ENCODE data around the gene IQSEC3.
"Not testable (repeated sequence)": the region's sequence is repeated elsewhere in the genome, so short reads cannot be mapped to it uniquely, and the experiment has no call there.

The IQSEC3 gene

DNA sequence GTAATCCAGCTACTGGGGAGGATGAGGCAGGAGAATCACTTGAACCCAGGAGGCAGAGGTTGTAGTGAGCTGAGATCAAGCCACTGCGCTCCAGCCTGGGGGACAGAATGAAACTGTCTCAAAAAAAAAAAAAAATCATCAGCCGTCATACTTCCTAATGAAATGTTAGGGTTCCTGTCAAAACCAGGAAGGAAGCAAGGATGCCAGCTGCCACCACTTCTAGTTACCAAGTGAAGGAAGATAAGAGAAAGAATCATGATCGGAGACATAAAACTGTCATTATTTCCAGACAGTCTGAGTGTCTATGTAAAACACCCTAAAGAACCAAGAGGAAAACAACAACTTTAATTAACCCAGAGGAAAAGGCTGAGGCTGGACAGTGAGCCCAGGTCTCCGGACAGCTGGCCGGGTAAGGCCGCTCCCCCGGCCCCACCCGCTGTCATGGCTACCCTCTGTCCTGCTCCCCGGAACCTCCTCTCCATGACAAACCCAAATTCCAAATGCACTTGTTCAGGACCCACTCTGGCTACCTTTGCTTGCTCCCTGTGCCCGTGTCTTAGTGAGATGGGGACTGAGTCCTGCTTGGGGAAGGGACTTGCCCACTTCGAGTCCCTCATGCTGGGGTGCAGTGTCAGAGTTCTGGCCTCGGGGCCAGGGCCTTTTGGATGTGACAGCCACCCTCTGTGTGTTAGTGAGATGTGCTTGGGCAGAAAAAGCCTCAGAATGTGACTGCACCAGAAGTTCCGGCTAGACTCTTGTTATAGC, 118.4 kb downstream of the IQSEC3 start:
- DNase-seq = no peak

DNA sequence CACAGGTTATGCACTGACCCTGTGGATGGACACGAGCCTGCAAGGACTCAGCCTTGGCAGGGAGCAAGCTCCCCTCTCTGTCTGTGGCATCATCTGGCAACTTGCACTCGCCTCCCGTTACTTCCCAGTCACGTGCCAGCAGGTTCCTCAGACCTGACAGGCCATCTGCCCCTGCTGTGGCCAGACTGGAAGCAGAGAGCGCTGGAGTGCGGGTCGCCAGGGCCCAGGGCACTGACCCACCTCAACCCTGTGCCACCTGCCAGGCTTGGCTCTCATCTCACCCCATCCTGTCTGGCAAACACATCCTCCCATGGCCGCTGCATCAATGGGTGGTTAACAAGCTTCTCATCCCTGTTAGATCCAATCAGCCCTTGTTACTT, 119.0 kb downstream of the IQSEC3 start:
- no peak for DNase-seq

DNA sequence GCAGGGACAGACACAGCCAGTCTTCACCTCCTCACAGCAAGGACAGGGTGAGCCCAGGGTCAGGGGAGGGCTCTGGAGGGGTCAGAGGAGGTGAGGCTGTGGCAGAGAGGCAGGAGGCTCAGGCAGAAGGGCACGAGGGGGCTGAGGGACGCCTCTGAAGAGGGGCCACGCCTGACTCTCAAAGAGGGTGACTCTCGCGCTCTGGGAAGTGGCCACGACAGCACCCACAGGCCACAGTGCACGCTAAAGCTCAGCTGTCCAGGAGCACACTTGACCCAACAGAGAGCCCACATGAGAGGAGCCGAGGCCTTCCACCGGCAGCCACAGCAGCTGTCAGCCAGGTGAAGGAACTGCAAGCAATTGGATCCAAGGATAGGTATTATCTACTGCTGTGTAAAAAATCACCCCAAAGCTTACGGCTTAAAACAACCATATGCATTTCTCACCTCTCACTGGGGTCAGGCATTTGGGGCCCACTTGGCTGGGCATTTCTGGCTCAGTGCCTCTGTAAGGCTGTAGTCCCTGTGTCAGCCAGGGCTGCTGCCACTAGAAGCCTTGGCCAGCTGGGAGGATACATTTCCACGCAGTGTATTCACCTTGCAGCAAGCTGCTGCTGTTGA, 119.5 kb downstream of the IQSEC3 start:
- DNase-seq = no peak

DNA sequence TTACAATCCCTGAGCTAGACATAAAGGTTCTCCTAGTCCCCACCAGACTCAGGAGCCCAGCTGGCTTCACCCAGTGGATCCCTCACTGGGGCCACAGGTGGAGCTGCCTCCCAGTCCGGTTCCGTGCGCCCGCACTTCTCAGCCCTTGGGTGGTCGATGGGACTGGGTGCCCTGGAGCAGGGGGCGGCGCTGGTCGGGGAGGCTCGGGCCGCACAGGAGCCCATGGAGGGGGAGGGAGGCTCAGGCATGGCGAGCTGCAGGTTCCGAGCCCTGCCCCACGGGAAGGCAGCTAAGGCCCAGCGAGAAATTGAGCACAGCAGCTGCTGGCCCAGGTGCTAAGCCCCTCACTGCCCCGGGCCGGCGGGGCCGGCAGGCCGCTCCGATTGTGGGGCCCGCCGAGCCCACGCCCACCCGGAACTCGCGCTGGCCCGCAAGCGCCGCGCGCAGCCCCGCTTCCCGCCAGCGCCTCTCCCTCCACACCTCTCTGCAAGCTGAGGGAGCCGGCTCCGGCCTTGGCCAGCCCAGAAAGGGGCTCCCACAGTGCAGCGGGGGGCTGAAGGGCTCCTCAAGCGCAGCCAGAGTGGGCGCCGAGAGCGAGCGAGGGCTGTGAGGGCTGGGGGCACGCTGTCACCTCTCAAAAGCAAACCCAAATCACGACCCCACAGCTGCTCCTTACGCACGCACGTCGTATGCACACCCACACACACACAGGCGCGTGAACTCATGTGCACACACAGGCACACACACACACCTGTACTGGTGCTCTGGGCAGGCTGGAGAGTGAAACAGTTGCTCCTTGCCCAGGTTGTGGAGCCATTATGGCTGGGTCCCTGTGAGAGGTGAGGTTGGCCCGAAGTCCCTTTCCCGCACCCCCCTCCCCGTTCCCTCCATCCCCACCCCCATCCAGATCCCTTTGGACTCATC, 121.7 kb downstream of the IQSEC3 start:
- DNase-seq = not testable (repeated sequence)

DNA sequence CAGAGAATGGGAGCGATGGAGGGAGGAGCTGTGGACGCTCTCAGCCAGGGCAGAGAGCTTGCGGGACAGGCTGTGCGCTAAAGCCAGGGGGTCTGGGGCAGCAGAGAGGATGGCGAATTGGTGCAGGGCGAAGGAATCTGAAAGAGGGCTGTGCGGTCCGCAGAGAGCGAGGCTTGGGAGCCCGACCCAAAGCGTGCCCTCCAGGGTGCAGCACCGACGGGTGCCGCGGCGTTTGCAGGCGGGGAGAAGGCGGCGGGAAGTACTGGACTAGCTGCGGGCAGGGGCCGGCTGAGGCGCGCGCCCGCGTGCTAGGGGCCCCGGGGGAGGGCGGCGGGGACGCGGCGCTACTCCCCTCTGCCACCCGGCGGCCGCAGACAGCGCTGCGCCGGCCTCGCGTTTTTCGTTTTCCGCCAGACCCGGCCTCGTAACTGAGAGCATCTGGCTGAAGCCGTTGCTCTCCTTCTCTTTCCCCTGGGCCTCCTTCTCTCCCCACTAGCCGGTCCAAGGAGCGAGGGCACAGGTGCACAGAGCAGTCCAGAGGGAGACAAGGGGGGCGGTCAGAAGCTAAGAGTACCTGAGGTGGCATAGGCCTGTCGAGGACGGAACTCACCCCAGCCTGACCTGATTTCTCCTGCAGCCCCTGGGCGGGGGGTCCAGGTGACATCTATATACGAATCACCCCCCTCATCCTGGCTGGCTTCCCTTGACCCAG, 122.5 kb downstream of the IQSEC3 start:
- no peak for DNase-seq

DNA sequence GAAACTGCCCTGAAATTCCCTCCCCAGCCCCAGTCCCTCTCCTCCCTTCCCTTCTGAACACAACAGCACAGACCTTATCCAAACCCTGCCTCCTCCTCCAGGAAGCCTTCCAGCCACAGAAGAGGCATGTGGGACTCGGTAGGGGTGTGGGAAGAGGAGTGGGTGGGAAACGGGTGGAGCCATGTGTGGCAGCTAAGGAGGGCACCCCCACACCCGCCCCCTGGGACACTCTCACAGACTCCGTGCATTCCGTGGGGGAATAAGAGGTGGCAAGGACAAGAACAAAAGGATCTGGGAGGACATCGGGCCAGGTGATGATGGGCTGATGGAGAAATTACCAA, 123.0 kb downstream of the IQSEC3 start:
- no peak for DNase-seq

DNA sequence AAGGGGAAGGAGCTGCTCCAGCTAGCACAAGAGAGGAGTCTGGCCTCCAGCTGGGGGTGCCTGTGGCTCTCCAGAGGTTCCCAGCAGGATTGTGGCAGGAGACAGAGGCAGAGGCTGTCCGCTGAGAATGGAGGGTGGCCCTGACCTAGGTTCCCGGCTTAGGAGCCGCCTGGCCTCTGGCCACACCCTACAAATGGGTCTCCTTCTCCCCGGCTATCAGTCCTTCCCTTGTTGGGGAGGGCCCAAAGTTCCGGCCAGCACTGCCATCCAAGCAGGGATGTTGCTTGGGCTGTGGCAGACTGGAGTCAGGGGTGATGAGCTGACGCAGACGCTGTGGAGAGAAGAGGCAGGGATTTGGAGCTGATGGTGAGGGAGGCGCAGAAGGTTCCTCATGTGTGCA, 124.3 kb downstream of the IQSEC3 start:
- no peak for DNase-seq

DNA sequence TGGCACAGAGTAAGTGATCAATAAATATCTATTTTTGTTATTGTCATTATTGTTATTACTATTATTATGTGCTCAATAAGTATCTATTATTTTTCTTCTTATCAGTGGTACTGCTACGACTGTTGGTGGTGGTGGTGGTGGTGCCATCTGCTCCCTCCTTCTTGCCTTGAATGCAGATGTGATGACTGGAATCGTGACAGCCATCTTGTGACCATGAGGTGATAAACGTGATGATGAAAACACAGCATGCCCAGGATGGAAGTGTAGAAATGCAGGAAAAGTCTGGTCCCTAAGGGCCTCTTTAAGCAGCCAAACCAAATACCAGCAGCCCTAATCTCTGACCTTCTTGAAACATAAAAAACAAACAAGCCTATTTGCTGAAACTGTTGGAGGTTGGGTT, 125.0 kb downstream of the IQSEC3 start:
- DNase-seq = no peak

DNA sequence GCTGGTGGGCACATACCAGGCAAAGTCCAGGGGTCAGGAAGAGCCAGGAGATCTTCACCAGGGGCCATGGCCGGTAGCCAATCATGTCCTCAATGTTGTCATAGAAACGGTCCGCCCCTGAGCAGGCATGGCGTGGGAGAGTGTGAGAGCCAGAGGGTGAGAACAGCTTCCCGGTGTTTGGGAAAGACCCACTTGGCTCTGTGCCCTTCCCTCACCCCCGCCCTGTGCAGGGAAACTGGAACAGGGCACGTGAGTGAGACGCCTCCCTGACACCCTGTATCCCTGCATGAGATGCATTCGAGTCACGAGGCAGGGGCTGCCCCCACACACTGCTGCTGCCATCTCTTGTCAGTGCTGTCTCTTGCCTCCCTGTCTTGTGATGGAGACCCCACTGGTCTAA, 126.7 kb downstream of the IQSEC3 start:
- DNase-seq = no peak

DNA sequence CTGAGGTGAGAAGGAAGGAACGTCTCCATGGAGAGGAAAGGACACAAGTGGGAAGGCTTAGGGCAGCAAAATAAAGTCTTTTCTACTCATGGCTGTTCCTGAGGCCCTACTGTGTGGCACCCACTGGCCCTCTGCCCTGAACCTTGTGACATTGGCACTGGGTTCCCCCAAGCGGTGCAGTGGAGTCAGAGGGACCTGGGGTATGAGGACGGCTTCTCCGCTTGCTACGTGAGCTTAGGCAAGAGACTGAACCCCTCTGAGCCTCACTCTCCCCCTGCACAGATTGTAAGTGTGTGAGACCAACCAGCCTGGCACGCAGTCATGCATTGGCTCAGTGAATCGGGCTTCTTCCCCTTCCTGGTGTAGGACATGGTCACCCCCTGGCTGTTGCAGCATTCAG, 127.7 kb downstream of the IQSEC3 start:
- no peak for DNase-seq

DNA sequence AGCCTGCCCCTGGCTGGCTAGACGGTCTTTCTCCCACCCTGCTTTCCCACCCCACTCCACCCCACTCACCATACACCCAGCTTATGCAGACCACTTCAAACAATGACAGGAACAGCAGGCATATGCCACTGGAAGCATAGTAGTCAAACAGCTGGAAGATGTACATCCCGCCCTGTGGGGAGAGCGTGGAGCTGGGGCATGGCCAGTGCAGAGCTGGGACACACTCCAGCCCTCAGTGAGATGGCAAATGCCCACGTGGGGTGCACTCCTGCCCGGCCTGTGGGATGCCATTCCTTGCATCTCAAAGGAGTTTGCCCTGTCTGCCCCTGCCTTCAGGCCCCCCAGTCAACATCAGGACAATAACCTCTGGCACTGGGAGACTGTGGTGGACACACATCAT, 128.6 kb downstream of the IQSEC3 start:
- no peak for DNase-seq

DNA sequence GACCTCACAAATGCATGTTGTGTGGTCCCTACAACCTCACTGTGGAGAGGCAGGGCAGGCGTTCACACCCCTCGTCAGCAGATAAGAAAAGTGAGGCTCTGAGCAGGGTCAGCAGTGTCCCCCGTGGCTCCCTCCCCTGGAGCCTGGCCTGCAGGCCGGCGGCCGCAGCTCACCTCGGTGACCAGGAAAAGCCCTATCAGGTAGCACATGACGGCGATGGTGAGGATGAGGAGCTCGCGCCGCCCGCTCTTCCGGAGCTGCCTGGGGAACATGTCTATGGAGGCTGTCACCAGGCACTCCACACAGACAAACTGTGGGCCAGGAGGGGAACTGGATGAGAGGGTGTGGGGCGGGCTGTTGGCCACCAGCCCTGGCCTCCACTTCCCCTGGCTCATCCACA, 129.4 kb downstream of the IQSEC3 start:
- DNase-seq = no peak

DNA sequence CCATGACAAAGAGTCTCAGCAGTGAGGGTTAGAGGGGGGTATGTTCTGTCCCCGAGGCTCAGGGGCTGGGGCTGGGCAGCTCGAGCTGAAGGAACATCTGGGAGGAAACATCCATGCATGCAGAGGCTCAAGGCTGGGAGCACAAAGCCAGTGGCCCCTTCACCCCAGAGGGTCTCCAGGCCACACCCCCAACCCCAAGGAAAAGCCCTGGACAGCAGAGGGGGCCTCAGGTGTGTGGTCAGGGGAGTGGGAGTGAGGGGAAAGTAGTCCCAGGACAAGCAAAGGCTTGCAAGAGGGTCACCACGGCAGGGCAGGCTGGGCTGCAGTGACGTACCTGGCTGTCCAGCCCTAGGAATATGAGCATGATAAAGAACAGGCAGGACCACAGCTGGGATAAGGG, 129.9 kb downstream of the IQSEC3 start:
- DNase-seq = no peak

DNA sequence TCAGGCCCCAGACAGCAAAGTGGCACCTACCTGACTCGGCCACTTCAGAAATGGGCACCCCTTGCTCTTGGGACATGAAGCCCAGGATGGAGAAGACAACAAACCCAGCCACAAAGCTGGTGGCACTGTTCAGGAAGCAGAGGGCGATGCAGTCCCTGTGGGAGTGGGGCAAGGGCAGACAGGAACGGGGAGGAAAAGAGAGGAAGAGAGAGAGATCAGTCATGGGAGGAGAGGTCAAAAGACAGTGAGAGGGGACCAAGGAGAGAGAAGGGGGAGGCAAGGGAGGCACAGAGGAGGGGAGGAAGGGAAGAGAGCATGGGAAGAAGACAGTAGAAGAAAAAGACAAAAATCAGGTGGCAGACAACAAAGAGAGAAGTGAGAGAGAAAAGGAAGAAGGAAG, 130.8 kb downstream of the IQSEC3 start:
- DNase-seq = no peak

DNA sequence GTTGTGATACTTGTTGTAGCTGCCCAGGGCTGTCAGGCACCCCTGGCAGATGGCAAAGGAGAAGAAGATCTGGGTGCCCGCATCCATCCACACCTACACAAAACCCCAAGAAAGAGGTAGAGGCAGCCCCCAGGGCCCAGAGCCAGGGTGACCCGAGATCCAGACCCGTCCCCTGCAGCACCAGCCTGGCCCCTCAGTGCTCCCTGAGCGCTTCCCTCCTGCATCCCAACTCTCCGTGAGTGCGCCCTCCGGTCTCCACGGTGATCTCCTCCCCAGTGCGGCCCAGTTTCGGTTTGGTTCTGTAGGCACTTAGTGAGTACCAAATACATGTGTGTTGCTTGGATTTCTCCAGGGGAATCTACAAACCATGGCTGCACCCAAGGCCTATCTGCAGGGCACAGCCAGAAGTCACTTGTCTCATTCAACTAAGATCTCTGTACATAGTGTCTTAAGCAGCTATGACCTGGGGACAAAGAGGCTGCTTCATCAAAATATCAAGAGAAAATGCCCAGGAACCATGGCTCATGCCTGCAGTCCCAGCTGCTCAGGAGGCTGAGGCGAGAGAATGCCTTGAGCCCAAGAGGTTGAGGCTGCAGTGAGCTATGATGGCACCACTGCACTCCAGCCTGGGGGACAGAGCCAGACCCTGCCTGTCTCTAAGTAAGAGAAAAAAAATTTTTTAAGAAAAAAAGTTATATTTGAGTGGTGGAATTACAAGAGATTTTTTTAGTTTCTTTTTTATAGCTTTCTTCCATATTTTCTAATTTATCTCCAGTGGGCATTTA, 131.5 kb downstream of the IQSEC3 start:
- no peak for DNase-seq

DNA sequence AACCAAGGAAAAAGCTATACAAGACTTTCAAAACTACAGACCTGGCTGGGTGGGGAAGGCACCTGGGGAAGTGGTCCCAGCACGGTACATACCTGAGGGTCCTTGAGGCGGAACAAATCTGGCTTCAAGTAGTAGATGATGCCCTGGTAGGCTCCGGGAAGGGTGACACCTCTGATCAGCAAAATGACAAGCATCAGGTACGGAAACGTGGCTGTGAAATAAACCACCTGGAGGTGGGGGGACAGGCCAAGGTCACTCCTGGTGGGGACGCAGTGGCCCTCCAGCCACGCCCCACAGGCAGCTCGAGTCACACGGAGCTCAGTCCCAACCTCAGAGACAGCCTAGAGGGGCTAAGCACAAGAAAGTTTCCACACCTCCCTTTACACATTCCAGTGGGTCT, 132.1 kb downstream of the IQSEC3 start:
- no peak for DNase-seq

DNA sequence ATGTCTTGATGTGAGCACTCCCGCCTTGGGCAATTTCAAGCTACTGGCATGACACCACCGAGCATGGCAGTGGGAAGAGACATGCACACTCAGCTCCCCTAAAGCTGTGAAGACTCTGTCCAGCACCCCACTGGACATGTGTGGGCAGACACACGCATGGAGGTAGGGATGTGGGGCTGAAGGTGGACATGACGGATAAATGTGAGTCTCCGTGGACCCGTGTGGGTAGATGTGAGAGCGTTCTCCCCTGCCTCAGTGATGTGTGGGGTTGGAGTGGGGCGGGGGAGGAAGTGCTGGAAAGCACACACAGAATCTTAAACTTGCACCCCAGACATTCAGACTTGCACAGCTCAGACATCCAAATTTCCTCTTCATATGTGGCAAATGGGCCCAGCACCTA, 134.8 kb downstream of the IQSEC3 start:
- no peak for DNase-seq

DNA sequence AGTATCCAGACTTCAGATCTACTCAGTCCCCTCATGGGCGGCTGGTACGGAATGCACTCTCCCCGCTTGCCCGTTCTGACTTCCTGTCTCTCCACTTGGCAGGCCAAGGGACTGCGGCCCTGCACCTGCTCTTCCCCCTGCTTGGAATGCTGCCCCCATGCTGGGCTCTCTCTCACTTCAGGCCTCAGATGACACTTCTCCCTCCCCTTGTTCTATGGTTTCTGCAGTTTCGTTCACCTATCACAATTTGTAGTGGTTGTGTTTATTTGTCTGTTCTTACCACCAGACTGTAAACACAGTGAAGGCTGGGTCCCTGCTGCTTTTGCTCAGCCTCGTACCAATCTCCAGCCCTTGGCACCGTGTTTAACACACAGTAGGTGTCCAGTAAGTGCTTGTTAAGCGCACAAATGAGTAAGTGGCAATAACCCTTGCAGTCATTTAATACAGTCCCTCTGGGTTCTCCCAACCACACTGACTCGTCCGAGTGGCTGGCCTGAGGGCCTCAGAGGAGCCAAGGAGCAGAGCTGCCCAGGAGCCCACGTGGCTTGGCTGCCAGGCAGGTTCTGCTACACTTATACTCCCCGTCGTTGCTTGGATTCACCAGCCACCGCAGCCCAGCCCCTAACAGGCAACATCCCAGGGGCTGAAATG, 135.6 kb downstream of the IQSEC3 start:
- DNase-seq = no peak

DNA sequence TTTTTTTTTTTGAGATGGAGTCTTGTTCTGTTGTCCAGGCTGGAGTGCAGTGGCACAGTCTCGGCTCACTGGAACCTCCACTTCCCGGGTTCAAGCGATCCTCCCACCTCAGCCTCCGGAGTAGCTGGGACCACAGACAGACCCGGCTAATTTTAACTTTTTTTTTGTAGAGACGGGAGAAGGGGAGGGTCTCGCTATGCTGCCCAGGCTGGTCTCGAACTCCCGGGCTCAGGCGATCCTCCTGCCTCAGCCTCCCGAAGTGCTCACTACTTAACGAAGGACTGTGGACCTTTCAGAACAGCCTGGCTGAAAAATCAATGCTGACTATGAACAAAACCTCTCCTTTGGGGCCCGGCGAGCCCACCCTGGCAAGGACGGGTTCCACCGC, 136.5 kb downstream of the IQSEC3 start:
- DNase-seq = no peak

DNA sequence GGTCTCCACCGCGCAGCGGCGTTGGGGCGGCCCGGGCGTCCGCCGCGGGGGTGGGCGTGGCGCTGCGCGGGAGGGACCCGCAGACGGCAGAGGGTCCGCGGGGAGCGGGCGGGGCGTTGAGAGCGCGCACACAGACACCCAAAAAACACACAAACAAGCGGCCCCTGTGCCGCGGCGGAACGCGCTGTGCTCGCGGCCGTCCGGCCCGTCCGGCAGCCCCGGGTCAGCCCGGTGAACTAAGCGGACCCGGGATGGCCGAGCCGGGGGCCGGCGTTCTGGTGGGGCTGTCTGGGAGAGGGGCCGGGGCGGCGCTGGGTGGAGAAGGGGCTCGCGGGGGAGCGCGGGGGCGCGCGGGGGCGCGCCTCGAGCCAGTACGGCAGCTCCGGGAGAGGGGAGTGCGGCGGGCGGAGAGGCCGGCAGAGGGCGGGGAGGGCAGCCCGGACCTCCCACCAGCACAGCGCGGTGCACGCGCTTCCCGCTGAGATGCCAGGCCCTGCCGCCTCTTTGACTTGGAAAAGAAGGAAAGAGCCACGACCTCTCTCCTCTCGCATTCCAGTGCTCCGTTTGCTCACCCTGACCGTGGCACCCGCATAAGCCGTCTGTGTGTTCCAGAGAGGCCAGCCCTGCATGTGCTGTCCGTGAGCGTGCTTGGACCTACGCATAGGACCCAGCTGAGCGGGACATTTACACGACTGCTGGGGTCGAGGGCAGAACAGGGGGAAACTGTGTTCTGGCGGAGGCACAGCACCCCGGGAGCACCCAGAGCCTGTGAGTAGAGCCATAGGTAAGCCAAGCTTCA, 137.1 kb downstream of the IQSEC3 start:
- no peak for DNase-seq

DNA sequence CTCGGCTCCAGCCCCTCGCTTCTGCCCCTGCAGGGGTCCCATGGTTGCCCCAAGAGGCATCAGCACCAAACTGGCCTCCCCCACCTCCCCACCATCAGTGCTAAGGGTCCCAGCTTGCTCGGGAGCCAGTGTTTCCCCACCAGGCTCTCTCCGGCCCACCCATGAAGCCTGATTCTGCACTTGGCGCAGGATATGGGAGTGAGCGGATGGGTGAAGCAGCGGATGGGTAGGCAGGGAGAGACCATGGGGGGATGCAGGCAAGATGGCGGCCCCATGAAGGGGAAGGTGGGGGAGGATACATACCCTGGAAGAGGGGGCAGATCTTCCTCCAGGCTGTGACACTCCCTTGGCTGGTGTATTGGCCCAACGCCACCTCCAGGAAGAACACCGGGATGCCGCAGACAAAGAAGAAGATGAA, 137.7 kb downstream of the IQSEC3 start:
- DNase-seq = no peak
